Astrocyte of the spinal cord (primary cell): ENCODE data around the gene GUCA2A.

Source experiments
- DNase-seq: peaks from one replicate; pipeline ENCODE4 v3.0.0; 2011; ENCODE audit warnings: low read depth, low spot score
- H3K4me3 ChIP-seq: 2 replicates; pipeline ENCODE4 v1.5.1; 2011; ENCODE audit warnings: low read depth, mild to moderate bottlenecking, low read length, moderate library complexity
- in situ Hi-C: cut with HindIII; loops from 2 replicates; pipeline ENCODE4 v1.10.0; 2017; ENCODE audit warnings: low sequenced_read_pairs
- TF ChIP-seq, protein P1 (sequence below): IDR thresholded peaks from 2 replicates; pipeline ENCODE4 v1.5.1; 2012; ENCODE audit warnings: low read depth, mild to moderate bottlenecking, low read length, inconsistent platforms

GUCA2A gene

DNA sequence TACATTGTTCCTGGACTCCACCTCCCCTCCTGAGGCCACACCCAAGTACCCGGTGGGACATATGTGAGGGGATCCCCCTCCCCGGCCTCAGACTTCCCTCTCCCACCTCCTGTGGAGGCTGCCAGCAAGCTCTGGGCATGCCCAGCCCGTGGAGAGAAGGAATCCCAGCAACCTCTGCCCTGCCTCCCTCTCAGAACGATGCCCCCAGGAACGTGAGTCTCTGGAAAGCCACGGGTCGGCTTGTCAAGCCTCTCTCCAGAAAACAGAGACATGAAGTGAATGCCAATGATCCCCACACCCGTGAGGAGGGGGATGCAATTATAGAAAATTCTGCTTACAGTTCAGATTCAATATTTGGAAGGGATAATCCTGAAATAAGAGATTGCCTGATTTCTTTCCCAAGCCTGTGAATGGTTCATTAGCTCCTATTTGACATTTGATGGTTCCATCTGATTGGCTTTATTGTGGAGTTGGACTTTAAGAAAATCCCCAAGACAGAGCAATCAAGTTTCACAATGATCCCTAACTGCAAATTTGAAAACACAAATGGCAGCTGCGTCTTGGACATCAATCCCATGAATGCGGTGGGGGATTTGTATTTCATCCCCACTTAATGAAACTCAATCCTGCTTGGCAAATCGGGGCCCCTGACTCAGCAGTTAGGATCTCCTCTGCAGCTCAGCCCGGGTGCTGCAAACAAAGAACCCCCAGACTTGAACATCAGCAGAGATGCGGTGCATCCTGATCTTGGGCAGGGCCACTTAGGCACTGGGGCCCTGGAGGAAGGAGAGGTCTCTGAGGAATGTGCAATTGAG is 20.4 kb downstream of the GUCA2A start:
- TF ChIP-seq, protein P1, sequence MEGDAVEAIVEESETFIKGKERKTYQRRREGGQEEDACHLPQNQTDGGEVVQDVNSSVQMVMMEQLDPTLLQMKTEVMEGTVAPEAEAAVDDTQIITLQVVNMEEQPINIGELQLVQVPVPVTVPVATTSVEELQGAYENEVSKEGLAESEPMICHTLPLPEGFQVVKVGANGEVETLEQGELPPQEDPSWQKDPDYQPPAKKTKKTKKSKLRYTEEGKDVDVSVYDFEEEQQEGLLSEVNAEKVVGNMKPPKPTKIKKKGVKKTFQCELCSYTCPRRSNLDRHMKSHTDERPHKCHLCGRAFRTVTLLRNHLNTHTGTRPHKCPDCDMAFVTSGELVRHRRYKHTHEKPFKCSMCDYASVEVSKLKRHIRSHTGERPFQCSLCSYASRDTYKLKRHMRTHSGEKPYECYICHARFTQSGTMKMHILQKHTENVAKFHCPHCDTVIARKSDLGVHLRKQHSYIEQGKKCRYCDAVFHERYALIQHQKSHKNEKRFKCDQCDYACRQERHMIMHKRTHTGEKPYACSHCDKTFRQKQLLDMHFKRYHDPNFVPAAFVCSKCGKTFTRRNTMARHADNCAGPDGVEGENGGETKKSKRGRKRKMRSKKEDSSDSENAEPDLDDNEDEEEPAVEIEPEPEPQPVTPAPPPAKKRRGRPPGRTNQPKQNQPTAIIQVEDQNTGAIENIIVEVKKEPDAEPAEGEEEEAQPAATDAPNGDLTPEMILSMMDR = no peak
- DNase-seq = no peak
- no peak overlapping the region for H3K4me3 ChIP-seq
- in situ Hi-C loops = no loop called here

DNA sequence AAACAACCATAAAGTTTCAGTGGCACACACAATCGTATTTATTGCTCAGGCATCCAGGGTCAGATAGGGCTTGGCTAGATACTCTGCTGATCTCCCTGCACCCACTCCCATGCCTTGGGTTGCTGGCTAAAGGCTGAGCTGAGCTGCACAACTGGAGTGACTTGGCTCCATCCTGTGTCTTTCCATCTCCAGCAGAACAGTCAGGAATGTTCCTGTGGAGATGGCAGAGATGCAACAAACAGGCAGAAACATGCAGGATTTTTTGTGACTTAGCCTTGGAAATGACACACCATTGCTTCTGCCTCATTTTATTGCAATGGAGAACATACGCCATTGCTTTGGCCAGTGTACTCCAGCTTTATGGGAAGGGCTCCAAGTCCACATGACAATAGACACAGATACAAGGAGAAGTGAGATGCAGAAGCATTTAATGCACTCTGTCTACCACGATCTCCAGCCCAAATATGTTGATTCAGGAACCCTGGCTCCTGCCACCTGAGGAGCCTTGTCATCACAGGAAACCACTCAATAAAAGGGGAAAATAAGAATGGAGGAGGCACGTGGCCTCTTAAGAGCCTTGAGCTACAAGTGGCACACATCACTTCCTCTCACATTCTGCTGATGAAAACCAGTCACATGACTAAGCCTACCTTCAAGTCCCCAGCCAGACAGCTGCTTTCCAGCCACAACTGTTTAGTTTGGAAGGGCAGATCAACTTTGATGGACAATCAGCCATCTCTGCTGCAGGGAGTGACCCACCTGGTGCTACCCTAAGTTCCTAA is 21.5 kb downstream of the GUCA2A start:
- no peak overlapping the region for H3K4me3 ChIP-seq
- no peak for DNase-seq
- in situ Hi-C loops = no loop called here
- TF ChIP-seq, protein P1 = no peak

DNA sequence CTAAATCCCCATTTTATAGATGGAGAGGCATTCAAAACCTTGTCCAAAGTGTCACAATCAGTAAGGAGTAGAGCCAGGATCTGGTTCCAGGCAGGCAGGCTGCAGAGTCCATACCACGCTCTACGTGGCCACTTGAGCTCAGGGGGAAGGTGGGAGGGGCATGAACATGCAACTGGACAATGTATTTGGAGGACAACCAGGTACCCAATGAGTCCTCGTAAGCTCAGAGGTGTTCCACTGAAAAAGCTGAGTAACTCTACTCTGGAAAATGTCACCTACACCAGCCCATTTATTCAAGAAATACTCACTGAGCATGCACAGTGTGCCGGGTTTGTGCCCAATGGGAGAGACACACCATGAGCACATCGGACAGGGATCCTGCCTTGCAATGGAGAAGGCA is 22.6 kb downstream of the GUCA2A start:
- no peak for DNase-seq
- H3K4me3 ChIP-seq = no peak overlapping the region
- TF ChIP-seq, protein P1 = no peak
- in situ Hi-C loops = no loop called here

DNA sequence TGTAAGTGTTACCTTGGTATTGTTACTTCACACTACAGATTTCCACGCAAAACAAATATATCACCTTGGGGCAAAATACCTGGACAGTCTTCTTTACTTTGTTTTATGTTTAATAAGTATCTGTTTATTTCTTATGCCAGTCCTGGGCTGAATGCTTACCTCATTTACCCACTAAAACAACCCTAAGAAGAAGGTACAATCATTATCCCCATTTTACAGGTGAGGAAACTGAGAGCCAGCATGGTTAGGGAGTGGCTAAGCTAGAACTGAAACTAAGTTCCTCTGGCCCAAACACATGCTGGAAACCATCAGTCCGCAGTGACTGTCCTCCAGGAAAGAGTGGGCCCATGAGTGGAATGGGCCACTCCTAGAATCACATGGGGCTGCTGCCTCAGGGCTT is 24.4 kb downstream of the GUCA2A start:
- no peak for DNase-seq
- in situ Hi-C loops = no loop called here
- TF ChIP-seq, protein P1 = no peak
- no peak overlapping the region for H3K4me3 ChIP-seq

DNA sequence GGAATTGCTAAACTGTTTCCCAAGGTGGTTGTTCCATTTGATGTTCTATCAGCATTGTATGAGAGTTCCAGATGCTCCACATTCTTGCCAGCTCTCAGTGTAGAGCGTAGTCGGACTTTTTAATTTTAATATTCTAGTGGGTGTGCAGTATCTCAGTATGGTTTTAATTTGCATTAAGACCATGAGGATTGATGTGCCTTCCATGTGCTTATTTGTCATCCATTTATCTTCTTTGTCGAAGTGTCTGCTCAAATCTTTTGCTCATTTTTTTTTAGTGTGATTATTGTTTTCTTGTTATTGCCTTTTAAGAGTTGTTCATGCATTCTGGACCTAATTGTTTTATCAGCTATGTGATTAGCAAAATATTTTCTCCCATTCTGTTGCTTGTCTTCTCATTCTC is 25.1 kb downstream of the GUCA2A start:
- in situ Hi-C loops = no loop called here
- no peak for DNase-seq
- no peak overlapping the region for H3K4me3 ChIP-seq
- TF ChIP-seq, protein P1 = no peak

DNA sequence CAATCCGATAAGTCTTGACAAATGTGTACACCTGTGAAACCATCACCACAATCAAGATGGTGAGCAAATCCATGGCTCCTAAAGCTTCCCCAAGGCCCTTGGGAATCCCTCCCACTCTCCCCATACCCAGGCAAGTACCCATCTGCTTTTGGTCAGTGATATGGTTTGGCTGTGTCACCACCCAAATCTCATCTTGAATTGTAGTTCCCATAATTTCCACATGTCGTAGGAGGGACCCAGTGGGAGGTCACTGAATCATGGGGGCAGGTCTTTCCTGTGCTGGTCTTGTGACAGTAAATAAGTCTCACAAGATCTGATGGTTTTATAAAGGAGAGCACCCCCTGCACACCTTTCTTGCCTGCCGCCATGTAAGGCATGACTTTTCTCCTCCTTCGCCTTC is 26.0 kb downstream of the GUCA2A start:
- TF ChIP-seq, protein P1 = no peak
- DNase-seq = no peak
- in situ Hi-C loops = no loop called here
- H3K4me3 ChIP-seq = no peak overlapping the region
